ENCODE results near the gene CPA5. TPM values are rescaled to one million over a fixed set of nuclear protein-coding genes. Genes with fewer than 3 reads are reported as not detected.
A peak's percentile ranks its signal among the peaks of the same experiment; 100 is the strongest.

Gene CPA5, protein sequence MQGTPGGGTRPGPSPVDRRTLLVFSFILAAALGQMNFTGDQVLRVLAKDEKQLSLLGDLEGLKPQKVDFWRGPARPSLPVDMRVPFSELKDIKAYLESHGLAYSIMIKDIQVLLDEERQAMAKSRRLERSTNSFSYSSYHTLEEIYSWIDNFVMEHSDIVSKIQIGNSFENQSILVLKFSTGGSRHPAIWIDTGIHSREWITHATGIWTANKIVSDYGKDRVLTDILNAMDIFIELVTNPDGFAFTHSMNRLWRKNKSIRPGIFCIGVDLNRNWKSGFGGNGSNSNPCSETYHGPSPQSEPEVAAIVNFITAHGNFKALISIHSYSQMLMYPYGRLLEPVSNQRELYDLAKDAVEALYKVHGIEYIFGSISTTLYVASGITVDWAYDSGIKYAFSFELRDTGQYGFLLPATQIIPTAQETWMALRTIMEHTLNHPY
- 1.2 TPM for polyA plus RNA-seq (2013, experiment 1 of 2; ENCODE audit: insufficient read length)
- polyA plus RNA-seq (2013, experiment 2 of 2; ENCODE audit: insufficient read length): 0.91 TPM

DNA sequence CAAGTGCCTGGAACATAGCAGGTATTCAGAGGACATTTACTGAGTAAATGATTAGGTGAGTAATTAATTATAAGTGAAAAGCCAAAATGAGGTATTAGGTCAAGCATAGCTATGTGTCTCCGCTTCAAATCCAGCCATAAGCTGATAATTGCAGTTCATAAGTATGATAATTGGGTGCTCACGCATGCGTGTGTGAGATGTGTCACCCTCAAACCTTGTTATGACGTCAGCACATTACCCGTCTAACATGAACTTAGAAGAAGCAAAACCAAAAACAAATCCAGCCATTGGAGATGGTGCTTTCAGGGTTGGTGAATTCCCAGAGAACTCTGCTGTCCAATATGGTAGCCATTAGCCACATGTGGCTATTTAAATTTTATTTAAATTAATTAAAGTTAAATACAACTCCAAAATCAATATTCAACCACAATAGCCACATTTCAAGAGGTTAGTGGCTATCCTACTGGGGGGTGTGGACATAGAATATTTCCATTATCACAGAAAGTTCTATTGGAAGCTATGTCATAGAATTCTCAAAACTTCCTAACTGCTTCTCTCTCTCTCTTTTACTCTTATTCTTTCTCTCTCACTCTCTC lies at the start of gene CPA5:
Gene CPA5 (plus strand): TSS at position 546 of the 596 bp plus-strand sequence. CDS start 1,670 bp downstream, outside the sequence.
- DNase-seq: no peak

DNA sequence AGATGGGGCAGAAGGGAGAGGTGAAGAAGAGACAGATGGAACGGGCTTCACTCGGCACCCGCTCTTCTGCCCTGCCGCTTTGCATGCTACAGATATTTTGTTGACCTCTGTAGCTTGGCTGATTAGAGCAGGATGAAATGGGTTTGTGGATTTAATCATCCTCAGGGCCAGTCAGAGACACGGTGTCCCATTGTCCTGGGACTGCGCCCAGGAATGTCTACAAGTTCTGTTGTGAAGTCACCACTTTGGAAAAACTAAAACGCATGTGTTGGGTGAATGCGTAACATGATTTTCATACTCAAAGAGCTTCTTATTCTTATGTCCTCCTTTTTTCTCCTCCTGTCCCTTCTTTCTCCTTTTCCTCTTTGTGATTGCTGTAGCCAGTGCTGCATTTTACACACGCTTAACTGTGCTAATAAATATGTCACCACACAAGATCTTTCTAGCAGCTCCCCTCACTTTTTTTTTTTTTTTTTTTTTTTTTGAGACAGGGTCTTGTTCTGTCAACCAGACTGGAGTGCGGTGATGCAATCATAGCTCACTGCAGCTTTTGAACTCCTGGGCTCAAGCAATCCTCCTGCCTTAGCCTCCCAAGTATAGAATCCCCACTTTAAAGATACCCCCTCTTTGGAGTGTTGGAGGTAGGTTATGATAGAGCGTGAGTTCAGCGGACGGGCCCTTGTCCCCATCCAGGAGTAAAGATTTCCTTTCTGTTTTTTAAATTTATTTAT lies 48.2 kb upstream of the CPA5 start:
- peak; percentile 40 for DNase-seq

GRCh38 chr7:130297628-130298543 lies 46.7 kb upstream of the CPA5 start:
- peak; percentile 82 for DNase-seq

DNA sequence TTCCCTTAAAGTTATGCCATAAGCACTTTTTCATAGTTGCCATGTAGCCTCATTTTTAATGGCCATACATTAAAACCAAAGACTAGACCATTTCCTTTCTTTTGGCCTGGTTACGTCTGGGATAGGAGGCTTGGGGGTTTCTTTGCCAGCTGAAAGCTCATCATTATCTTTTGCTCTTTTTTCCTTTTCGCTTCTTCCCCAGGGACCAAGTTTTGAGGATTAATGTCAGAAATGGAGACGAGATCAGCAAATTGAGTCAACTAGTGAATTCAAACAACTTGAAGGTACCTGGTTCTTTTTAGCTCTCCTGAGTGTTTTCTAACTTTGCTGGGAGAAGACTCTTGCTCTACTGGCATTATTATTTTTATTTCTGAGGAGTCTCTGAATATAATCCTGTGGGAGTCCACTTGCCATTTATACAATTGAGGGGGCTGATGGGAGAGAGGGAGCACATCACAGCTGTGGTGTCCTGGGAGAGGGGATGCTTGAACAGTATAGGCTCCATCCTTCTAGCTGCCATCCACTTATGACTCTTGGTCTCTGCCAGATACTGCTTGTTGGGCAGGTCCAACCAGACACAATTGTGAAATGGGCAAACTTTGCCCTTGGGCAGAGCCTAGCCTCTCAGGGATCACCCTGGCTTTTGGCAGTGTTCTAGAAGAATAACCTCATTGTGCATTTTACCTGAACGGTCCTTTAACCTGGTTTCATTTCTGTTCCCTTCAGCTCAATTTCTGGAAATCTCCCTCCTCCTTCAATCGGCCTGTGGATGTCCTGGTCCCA lies 45.9 kb upstream of the CPA5 start:
- no peak for DNase-seq

DNA sequence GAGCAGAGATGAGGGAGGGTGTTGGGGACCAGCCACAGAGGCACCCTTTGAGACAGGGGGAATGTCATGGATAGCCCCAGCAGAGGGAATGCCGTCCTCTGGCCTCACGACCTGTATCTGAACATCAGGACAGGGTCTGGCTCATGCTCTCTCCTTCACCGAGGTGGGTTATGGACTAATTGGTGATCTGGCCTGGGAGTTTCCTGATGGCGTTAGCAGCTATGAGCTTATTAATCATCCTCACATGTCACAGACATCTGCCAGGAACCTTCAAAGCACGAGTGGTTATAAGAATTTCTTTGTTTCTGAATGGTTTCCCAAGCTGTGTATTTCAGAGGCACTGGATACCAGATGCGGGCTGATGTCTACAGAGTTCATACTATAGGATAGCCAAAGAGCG lies 44.8 kb upstream of the CPA5 start:
- DNase-seq: peak; percentile 76

DNA sequence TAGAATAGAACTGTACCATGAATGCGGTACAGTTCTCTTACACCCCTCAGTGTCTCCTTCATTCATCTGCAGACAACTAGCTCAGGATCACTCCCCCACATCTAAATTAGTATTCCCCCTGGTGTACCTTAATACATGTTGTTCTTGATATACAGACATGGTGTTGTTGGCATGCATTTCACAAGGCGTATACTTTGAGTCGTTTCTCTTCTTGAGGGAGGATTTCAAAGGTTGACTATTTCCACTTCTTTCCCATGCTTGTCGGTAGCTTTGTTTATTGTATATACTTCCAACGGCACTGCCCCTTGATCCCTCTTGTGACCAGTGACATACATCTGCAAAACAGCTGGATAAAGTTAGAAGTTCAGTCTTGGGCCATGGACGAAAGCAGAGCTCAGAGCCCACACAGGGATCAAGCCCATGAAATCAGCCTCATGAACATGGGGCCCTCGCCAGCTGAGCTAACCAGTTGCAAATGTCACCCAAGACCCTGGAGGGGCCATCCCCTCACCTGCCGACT lies 43.1 kb upstream of the CPA5 start:
- no peak for DNase-seq

- no peak for DNase-seq
These were observed 42.0 kb upstream of the CPA5 start for GRCh38 chr7:130302649-130303048.

DNA sequence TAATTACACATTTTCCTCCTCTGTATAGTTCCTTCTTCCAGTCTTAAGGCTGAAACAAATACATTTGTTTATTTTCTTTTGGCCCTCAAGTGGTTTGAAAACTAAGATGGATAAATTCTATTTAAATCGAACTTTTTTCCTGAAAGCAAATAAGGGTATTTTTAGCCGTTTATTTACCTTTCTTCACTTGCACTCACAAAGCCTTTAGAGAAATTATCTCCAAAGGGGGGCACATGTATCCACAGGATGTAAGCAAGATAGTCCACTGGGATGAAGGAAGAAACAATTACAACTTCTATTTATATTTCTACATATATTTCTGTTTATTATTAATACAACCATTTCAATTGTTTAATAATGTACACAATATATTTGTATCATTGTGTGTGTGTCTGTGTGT lies 41.5 kb upstream of the CPA5 start:
- DNase-seq: no peak

DNA sequence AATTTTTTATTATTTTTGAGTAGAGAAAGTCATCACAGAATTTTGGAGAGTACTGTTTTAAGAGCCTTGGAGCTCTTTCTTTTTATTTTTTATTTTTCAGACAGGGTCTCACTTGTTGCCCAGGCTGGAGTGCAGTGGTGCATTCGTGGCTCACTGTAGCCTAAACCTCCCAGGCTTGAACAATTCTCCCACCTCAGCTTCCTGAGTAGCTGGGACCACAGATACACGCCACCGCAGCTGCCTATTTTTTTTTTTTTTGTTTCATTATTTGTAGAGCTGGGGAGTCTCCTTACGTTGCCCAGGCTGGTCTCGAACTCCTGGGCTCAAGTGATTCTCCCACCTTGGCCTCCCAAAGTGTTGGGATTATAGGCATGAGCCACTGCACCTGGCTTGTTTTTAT lies 41.1 kb upstream of the CPA5 start:
- no peak for DNase-seq

- no peak for DNase-seq
These were observed 40.6 kb upstream of the CPA5 start for GRCh38 chr7:130303982-130304381.

- no peak for DNase-seq
These were observed 39.7 kb upstream of the CPA5 start for GRCh38 chr7:130304878-130305277.

DNA sequence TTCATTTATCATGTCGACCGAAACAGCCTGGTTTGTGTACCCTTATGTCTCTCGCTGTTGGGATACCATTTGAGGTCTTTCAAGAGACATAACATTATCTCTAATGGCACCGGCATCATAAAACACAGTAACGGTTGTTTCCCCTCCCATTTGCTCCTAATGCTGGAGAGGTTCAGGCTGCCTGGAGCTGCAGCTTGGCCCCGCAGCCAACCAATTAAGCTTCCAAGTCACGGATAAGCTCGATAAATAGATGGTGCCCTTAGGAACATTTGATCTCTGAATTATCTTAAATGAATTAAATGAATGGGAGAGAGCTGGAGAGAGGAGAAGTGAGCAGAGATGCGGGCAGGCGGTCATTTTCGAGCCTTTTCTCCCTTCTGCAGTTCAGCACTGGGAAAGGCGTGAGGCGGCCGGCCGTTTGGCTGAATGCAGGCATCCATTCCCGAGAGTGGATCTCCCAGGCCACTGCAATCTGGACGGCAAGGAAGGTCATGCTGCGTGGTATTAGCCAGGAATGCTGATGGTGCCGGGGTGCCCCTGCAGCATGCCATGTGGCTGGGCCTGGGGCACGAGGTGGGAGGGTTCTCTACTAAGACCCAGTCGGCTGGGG lies 39.1 kb upstream of the CPA5 start:
- DNase-seq: no peak

DNA sequence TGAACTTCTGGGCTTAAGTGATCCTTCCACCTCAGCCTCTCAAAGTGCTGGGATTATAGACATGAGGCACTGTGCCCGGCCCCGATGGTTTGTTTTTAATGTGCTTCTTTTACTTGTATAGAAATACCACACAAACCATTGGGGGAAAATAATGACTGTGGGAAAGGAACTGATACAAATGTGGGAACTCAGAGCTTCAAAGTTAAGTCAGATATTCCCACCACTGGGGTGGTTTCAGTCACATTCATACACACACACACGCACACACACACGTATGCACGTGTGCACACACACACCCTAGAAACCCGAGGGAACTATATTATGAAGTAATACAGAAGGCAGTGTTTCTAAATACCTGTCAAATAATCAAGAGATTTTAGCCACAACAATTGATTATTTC lies 34.6 kb upstream of the CPA5 start:
- DNase-seq: no peak

DNA sequence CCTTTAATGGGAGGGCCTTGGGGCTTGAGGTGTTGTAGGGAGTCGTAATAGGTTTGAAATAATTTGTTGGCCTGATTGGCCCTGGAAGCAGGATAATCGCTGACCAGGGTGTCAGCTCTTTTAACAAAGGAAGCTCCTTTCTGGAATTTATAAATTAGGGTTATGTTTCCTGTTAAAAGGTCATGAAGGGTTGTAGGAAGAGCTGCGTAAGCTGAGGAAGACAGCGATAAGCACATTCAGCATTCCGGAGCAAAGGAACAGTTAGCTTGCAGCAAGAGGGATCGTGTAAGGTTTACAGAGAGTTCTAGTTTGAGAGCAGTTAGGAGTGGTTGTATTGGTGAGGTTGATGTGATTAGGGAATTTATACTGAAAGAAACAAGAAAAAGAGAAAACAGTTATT lies 30.3 kb upstream of the CPA5 start:
- no peak for DNase-seq

- no peak for DNase-seq
These were observed 25.1 kb upstream of the CPA5 start for GRCh38 chr7:130319541-130319940.

- peak; percentile 44 for DNase-seq
These were observed 22.9 kb upstream of the CPA5 start for GRCh38 chr7:130321542-130322229.

GRCh38 chr7:130322615-130323014 lies 22.0 kb upstream of the CPA5 start:
- no peak for DNase-seq

DNA sequence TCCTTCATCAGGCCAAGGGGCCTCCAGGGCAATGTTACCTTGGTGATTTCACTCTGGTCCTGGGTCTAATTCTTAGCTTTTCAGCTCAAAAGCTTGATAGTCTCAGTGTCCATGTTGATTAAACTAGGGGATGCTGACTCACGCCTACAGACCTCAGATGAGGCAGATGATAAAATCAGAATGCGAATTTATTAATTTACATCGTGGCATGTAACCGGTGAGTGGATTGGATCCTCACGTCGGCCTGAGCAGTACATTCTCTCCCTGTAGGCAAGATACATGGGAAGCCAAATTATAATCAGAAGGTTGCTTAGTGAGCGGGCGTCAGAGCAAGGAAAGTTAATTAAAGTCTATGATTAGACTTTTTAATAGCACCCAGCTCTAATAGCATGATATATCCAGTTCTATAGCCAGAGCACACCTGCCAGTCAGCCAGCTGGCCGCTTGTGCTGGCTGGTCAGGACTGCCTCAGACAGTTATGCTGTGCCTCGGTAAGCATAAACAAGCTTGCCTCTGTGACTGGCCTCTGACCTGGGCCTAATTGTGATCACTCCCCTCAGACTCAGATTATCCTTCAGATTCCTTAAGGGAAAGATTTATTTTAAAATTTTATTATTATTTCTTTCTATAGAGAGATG lies 20.2 kb upstream of the CPA5 start:
- no peak for DNase-seq

DNA sequence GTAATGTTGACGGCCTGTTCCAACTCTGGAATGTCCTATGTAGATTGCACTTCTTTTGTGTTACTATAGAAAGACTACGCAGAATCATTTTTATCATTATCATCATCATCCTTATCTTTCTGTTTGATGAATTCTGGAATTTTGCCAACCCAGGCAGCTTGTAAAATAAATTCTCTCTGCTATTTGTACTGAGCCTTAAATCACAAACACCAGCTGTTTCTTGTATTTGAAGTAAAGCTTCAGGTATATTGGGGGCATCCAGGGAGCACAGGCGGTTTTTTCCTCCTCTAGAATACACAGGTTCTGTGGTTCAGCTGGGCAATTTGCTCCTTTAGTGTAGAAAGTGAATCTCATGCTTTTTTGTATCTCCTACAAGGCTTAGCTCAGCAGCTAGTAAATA lies 14.9 kb upstream of the CPA5 start:
- no peak for DNase-seq

All from fibroblast of skin of abdomen (primary cell).